Stomach smooth muscle (tissue), 2 donors: ENCODE measurements around the gene LTN1.
A peak's percentile ranks its signal among the peaks of the same experiment; 100 is the strongest.
"Not testable (repeated sequence)": the region's sequence is repeated elsewhere in the genome, so short reads cannot be mapped to it uniquely, and the experiment has no call there.

ENCODE experiments used
- H3K27ac ChIP-seq: one replicate; pipeline ENCODE4 v1.7.0; 2013; ENCODE audit warnings: mild to moderate bottlenecking, low read length, inconsistent platforms
- H3K27me3 ChIP-seq, 2 donors: one replicate each; pipeline ENCODE4 v1.7.0; 2013; ENCODE audit warnings: low read length in 2 of 2; ENCODE audit not compliant: insufficient read depth in 2 of 2, control insufficient read depth in 1 of 2
- H3K36me3 ChIP-seq, 2 donors: one replicate each; pipeline ENCODE4 v1.7.0; 2013; ENCODE audit warnings: low read length in 2 of 2; ENCODE audit not compliant: control insufficient read depth in 2 of 2, insufficient read depth in 2 of 2
- H3K4me1 ChIP-seq: one replicate; pipeline ENCODE4 v1.7.0; 2013; ENCODE audit warnings: low read length; ENCODE audit not compliant: control insufficient read depth, insufficient read depth
- H3K4me3 ChIP-seq, 2 donors: one replicate each; pipeline ENCODE4 v1.7.0; 2013; ENCODE audit warnings: low read length in 2 of 2
- H3K9ac ChIP-seq, 2 donors: one replicate each; pipeline ENCODE4 v1.7.0; 2013; ENCODE audit warnings: low read length in 2 of 2, mild to moderate bottlenecking in 1 of 2
- H3K9me3 ChIP-seq, 2 donors: one replicate each; pipeline ENCODE4 v1.7.0; 2013; ENCODE audit warnings: low read length in 2 of 2; ENCODE audit not compliant: control insufficient read depth in 2 of 2
- donor health status: healthy.
- donor health status: Pancreatic carcinoma.

The LTN1 gene

DNA sequence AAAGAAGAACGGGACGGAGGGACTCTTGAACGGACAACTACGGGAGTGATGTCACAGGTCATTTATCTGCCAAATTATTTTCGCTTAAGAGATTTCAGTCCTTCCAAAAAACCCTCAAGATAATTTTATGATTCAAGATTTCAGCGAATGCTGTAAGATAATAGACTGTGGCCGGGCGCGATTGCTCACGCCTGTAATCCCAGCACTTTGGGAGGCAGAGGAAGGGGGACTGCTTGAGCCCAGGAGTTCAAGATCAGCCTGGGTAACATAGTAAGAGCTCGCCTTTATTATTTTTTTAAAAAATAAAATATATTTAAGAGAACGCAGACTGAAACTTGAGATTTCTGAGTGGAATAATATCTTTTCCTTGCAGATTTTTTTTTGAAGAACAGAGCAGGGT is 25.9 kb upstream of the LTN1 start:
- Histone ChIP-seq H3K27ac (peak overlapping the region; percentile 46), H3K4me3 (peak overlapping the region; percentile 76 to 98), H3K9me3 (no peaks in the 10 kb centered on the region), H3K36me3 (no peaks in the 10 kb centered on the region), H3K4me1 (peaks cover 5% of the 10 kb centered on the region), H3K9ac (peak overlapping the region; percentile 68 to 72), H3K27me3 (no peaks in the 10 kb centered on the region)

DNA sequence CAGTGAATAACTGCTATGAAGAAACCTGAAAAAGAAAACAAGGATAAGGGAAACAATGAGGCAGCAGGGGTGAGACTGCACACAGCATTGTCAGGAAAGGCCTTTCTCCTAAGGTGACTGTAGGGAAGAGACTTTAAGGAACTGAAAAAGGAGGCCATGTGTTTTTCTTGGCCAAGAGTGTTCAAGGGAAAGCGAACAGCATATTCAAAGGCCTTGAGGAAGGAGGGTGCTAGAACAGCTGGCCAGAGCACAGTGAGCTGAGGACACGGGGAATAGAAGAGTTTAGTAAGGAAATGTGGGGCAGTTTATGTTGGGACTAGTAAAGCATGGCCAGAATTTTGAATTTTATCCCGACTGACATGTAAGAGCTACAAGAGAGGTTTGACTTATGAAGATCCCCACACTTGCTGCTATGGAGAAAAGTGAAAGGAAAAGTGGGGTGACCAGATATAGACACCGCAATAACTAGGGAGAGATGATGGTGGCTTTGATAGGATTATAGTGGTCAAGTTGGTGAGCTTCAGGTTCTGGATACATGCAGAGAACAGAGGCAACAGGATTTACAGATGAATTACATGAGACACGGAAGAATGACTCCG is 25.1 kb upstream of the LTN1 start:
- H3K9me3 ChIP-seq: no peaks in the 10 kb centered on the region
- peak overlapping the region in 1 of 2 donors; percentile 68 for H3K9ac ChIP-seq
- peaks cover 5% of the 10 kb centered on the region for H3K4me1 ChIP-seq
- no peaks in the 10 kb centered on the region for H3K36me3 ChIP-seq
- H3K27me3 ChIP-seq: no peaks in the 10 kb centered on the region
- H3K4me3 ChIP-seq: peak overlapping the region; percentile 76 to 98
- H3K27ac ChIP-seq: no peak overlapping the region

DNA sequence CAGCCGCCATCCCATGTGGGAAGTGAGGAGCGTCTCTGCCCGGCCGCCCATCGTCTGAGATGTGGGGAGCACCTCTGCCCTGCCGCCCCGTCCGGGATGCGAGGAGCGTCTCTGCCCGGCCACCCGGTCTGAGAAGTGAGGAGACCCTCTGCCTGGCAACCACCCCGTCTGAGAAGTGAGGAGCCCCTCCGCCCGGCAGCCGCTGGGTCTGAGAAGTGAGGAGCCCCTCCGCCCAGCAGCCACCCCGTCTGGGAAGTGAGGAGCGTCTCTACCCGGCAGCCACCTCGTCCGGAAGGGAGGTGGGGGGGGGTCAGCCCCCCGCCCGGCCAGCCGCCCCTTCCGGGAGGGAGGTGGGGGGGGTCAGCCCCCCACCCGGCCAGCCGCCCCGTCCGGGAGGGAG is 18.6 kb upstream of the LTN1 start:
- H3K27me3 ChIP-seq, H3K27ac ChIP-seq, H3K4me3 ChIP-seq, H3K9me3 ChIP-seq, H3K4me1 ChIP-seq, H3K9ac ChIP-seq: not testable (repeated sequence)
- H3K36me3 ChIP-seq: peaks cover 7 to 11% of the 10 kb centered on the region in 2 donors

DNA sequence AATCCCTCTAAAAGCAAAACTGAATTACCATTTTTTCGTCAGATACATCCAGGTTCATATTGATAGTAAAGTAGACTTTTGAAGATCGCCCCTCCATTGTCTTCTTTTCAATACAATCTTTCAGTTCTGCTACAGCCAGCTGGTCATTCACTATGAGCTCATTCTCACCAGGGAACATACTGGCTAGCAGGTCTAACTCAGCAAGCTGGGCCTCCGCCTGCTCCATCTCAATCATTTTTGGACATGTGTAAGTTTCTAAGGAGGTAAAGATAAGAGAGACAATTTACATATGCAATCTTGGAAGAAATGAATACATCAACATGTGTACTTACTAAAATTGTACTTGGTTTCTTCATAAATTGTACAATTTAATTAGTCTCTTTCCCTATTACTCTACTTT is 15.7 kb upstream of the LTN1 start:
- Histone ChIP-seq H3K4me3 (no peak overlapping the region), H3K27ac (no peak overlapping the region), H3K27me3 (no peaks in the 10 kb centered on the region), H3K9ac (no peak overlapping the region), H3K36me3 (peaks cover 7 to 11% of the 10 kb centered on the region in 2 donors), H3K4me1 (no peaks in the 10 kb centered on the region), H3K9me3 (no peaks in the 10 kb centered on the region)

DNA sequence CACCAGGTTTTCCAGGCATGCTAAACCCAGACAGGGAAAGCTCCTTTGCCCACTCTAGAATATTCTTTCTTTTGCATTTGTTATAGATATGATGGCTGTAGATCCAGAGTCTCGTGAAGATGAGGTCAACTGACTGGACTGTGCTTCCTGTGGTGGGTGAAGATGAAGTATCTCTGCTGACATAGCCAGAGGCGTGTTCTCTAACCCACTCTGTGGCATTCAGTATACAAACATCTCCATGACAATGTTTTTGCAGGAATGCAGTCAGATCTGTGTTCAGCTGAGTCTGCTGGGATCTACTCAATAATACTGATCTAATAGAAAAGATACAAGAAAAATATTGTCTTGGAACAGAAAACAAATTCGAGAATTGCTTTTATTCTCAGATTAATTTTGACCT is 15.1 kb upstream of the LTN1 start:
- H3K36me3 ChIP-seq: peaks cover 7 to 11% of the 10 kb centered on the region in 2 donors
- H3K4me1 ChIP-seq: peaks cover under 1% of the 10 kb centered on the region
- H3K4me3 ChIP-seq: no peak overlapping the region
- no peaks in the 10 kb centered on the region for H3K9me3 ChIP-seq
- no peaks in the 10 kb centered on the region for H3K27me3 ChIP-seq
- H3K9ac ChIP-seq: no peak overlapping the region
- no peak overlapping the region for H3K27ac ChIP-seq

DNA sequence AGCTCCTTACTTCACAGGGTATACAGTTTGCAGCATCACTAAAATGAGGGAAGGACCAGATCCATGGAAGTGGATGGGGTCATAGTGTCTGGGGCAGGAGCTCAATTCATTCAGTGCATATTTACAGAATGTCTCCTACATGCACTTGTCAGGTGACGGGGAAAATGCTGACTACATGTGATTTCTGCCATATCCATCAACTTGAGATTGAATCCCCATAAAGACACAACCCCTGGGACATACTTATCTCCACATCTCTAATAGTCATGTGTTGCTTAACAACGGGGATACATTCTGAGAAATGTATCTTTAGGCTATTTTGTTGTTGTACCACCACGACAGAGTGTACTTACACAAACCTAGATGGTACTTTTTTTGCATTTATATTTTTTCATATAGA is 14.5 kb upstream of the LTN1 start:
- peaks cover 7% of the 10 kb centered on the region for H3K4me1 ChIP-seq
- H3K9ac ChIP-seq: no peak overlapping the region
- no peaks in the 10 kb centered on the region for H3K9me3 ChIP-seq
- H3K27ac ChIP-seq: no peak overlapping the region
- H3K27me3 ChIP-seq: no peaks in the 10 kb centered on the region
- H3K36me3 ChIP-seq: peaks cover 7 to 11% of the 10 kb centered on the region in 2 donors
- no peak overlapping the region for H3K4me3 ChIP-seq

DNA sequence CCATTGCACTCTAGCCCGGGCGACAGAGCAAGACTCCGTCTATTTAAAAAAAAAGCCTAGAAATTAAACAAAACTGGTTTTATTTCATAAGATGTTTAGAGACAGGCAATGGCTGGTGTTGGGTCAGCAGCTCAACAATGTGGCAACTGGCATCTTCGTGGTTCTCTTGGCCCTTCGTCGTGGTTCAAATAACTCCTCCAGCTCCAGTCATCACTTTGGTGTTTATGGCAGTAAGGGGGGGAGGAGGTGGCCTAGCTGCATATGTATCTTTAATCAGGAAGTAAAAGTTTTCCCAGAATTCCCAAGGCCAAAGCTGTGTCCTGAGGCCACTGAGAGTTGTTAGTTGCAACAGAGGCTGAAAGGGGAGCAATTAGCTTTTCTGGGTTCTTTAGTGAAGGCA is 13.0 kb upstream of the LTN1 start:
- peaks cover 7% of the 10 kb centered on the region for H3K4me1 ChIP-seq
- H3K36me3 ChIP-seq: peaks cover 7 to 11% of the 10 kb centered on the region in 2 donors
- no peaks in the 10 kb centered on the region for H3K27me3 ChIP-seq
- H3K9me3 ChIP-seq: no peaks in the 10 kb centered on the region
- no peak overlapping the region for H3K27ac ChIP-seq
- H3K4me3 ChIP-seq: no peak overlapping the region
- no peak overlapping the region for H3K9ac ChIP-seq

DNA sequence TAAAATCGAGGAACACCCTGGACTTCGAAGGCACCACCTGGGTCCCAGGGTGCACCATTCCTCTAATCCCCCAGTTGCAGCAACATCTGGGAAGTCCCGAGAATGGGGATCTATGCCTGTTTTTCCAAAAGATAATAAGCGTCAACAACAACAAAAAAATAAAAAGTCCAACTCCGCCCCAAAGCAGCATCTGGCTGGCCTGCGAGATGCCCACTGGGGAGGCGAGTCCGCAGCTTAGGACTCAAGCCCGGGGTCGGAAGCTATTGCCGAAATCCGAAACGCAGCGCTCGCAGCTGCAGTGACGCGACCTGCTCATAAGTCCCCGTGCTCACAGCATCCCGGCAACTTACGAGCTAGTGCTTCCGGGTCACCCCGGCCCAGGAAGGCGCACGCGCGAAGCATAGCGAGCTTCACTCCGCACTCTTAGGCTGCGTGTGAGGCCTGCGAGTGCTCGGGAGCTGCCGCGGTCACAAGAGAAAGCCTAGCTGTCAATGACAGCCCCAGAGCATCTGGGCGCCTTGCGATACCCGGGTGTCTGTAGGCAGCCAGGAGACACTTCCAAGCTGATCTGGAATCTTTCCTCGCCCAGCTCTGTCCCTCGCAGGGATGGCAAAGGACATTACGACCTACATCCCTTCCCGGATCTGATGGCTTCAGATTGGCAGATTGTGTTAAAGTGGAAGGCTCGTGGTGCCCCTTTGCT is 9.9 kb upstream of the LTN1 start:
- H3K4me3 ChIP-seq: peak overlapping the region; percentile 90 to 91
- H3K9ac ChIP-seq: peak overlapping the region; percentile 99 to 100
- H3K27ac ChIP-seq: peak overlapping the region; percentile 97
- H3K4me1 ChIP-seq: peaks cover 7% of the 10 kb centered on the region
- no peaks in the 10 kb centered on the region for H3K9me3 ChIP-seq
- H3K36me3 ChIP-seq: peaks cover 4 to 6% of the 10 kb centered on the region in 2 donors
- no peaks in the 10 kb centered on the region for H3K27me3 ChIP-seq

DNA sequence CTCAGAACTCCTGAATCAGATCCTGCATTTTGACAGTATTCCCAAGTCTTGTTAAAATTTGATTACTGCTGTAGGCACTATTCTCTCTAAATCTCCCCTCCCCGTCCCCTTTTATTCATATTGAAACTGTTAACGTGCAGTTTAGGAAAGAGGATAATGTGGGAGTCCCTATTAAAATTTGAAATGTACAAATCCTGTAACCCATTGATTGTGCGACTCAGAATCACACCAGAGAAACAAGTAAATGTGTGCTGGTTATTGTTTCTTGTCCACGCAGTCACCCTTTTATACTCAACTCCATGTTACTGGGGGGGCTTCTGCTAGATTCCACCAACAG is 584 bp upstream of the LTN1 start:
- H3K4me1 ChIP-seq: peaks cover 14% of the 10 kb centered on the region
- peak overlapping the region; percentile 82 for H3K27ac ChIP-seq
- H3K27me3 ChIP-seq: no peaks in the 10 kb centered on the region
- peak overlapping the region; percentile 72 to 99 for H3K4me3 ChIP-seq
- peak overlapping the region; percentile 73 to 96 for H3K9ac ChIP-seq
- no peaks in the 10 kb centered on the region for H3K36me3 ChIP-seq
- no peaks in the 10 kb centered on the region for H3K9me3 ChIP-seq

DNA sequence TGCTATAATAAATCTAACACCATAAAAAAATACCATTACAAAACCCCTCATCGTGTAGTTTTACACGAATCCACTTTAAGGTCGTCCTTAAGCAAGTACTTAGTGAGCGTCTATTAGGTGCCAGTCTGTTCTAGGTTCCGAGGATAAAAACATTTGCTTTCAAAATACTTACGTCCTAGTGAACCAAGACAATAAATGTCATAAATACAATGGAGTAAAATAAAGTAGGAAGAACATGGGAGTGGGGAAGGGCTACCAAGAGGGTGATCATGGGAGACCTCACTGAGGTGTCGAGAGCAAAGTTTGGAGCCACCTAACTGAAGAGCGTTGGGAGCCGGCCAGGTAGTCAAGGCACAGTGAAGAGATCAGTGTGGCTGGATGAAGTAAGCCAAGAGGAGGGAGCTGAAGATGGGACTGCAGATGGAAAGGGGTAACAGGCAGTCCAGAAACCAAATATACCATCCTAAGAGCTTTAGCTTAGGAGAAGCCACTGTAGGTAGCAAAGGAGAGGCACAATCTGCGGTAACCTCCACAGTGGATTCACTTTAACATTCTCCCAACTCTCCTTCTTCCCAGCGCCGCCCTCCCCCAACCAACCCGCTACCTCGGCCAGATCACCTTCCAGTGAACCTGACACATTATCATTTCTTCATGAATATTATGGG is 684 bp downstream of the LTN1 start:
- H3K36me3 ChIP-seq: no peaks in the 10 kb centered on the region
- H3K4me3 ChIP-seq: peak overlapping the region; percentile 87 to 99
- no peaks in the 10 kb centered on the region for H3K9me3 ChIP-seq
- H3K9ac ChIP-seq: peak overlapping the region; percentile 86 to 95
- H3K27me3 ChIP-seq: no peaks in the 10 kb centered on the region
- peaks cover 14% of the 10 kb centered on the region for H3K4me1 ChIP-seq
- peak overlapping the region; percentile 82 for H3K27ac ChIP-seq

DNA sequence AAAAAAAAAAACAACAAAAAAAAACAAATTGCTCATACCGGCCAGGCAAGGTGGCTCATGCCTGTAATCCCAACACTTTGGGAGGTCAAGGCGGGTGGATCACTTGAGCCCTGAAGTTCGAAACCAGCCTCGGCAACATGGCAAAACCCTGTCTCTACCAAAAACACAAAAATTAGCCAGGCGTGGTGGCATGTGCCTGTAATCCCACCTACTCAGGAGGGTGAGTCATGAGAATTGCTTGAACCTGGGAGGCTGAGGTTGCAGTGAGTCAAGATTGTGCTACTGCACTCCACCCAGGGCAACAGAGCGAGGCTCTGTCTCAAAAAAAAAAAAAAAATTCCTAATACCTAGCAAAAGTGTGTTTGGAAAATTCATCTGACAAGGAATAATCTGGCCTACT is 4.5 kb downstream of the LTN1 start:
- H3K27me3 ChIP-seq, H3K4me3 ChIP-seq, H3K27ac ChIP-seq, H3K9ac ChIP-seq, H3K9me3 ChIP-seq: not testable (repeated sequence)
- Histone ChIP-seq H3K36me3 (peaks cover 6 to 13% of the 10 kb centered on the region in 2 donors), H3K4me1 (peaks cover 10% of the 10 kb centered on the region)
